OCI-LY7 (cell line): Measurements from ENCODE around the gene PTPRT. TPM values are rescaled to one million over a fixed set of nuclear protein-coding genes. Genes with fewer than 3 reads are reported as not detected.

ENCODE experiments used
- BruUV-seq: library from RNA; stranded (reverse); fragments of 400-500 nt; replicated peaks from 2 replicates; lab custom pipeline; 2021; lab: Mats Ljungman, UMichigan
- CTCF ChIA-PET: fragments of 300-600 bp; sonication (Branson Sonifier 250); formaldehyde crosslinking; loops from one replicate; lab custom pipeline; 2022; ENCODE audit warnings: antibody characterized with exemption; ENCODE audit not compliant: unreplicated experiment; lab: Charles Lee
- POLR2A ChIA-PET: fragments of 300-600 bp; sonication (Branson Sonifier 250); formaldehyde crosslinking; loops from one replicate; lab custom pipeline; 2022; ENCODE audit warnings: antibody characterized with exemption; lab: Charles Lee
- DNase-seq: peaks from one replicate; pipeline ENCODE4 v3.0.0-alpha.2; 2015; ENCODE audit warnings: low spot score
- H2AFZ ChIP-seq: fragments of 200-600 bp; sonication (generic), shearing (Covaris generic); 2 replicates; pipeline ENCODE4 v1.6.1; 2014; ENCODE audit warnings: mild to moderate bottlenecking, antibody characterized with exemption, low read length, moderate library complexity
- H3K27ac ChIP-seq: fragments of 200-600 bp; sonication (generic); 2 replicates; pipeline ENCODE4 v1.5.1; 2014; ENCODE audit warnings: mixed run types, low read depth, mild to moderate bottlenecking, moderate library complexity, low read length, inconsistent platforms; ENCODE audit not compliant: poor library complexity, severe bottlenecking
- H3K36me3 ChIP-seq: fragments of 200-600 bp; sonication (generic); 2 replicates; pipeline ENCODE4 v1.6.1; 2014; ENCODE audit warnings: mild to moderate bottlenecking, antibody characterized with exemption, low read length, moderate library complexity, mixed read lengths; ENCODE audit not compliant: insufficient read depth
- H3K4me1 ChIP-seq: fragments of 200-600 bp; sonication (generic); 2 replicates; pipeline ENCODE4 v1.5.1; 2014; ENCODE audit warnings: mild to moderate bottlenecking, low read length; ENCODE audit not compliant: insufficient read depth, poor library complexity, severe bottlenecking
- H3K4me2 ChIP-seq: fragments of 200-600 bp; sonication (generic); 2 replicates; pipeline ENCODE4 v1.6.1; 2014; ENCODE audit warnings: mild to moderate bottlenecking, low read length
- H3K4me3 ChIP-seq: fragments of 200-600 bp; sonication (generic); 2 replicates; pipeline ENCODE4 v1.5.1; 2014; ENCODE audit warnings: mild to moderate bottlenecking, low read depth, low read length; ENCODE audit not compliant: poor library complexity, severe bottlenecking
- H3K79me2 ChIP-seq: fragments of 200-600 bp; sonication (generic); 2 replicates; pipeline ENCODE4 v1.6.1; 2016; ENCODE audit warnings: low read depth, mild to moderate bottlenecking, low read length, moderate library complexity, mixed read lengths; ENCODE audit not compliant: insufficient read depth
- H3K9me2 ChIP-seq: fragments of 200-600 bp; sonication (generic); 2 replicates; pipeline ENCODE4 v1.6.1; 2016; ENCODE audit warnings: mild to moderate bottlenecking, low read length, mixed read lengths; ENCODE audit not compliant: insufficient read depth
- H3K9me3 ChIP-seq: fragments of 200-600 bp; sonication (generic); 2 replicates; pipeline ENCODE4 v1.6.1; 2014; ENCODE audit warnings: mild to moderate bottlenecking, mixed run types, low read length, mixed read lengths
- H4K20me1 ChIP-seq: fragments of 200-600 bp; sonication (generic); 2 replicates; pipeline ENCODE4 v1.6.1; 2014; ENCODE audit warnings: mild to moderate bottlenecking, antibody characterized with exemption, low read length, moderate library complexity, mixed read lengths; ENCODE audit not compliant: insufficient read depth
- EZH2phosphoT487 ChIP-seq: fragments of 200-600 bp; sonication (generic); IDR thresholded peaks from 2 replicates; pipeline ENCODE4 v1.6.1; 2018; ENCODE audit warnings: low read depth, borderline replicate concordance, mild to moderate bottlenecking, mixed run types, antibody characterized with exemption, low read length, moderate library complexity, mixed read lengths
- intact Hi-C: fragments of 100-400 bp; cut with micrococcal nuclease; formaldehyde crosslinking; loops from one replicate; pipeline ENCODE4 v1.10.0; 2022; ENCODE audit not compliant: unreplicated experiment
- total RNA-seq, 2 experiments: library from RNA; depleted of rRNA in 1 of 2; stranded (reverse); fragments of >200 nt in 1 of 2; shearing (Covaris generic) in 1 of 2; gene quantifications; 2 replicates each; pipeline ENCODE4 v1.2.3, GENCODE V29; 2014 to 2022
- TF ChIP-seq, protein P1 (sequence below): fragments of 200-600 bp; sonication (generic); conservative IDR thresholded peaks from 2 replicates; pipeline ENCODE4 v1.5.1; 2014; ENCODE audit warnings: mild to moderate bottlenecking, antibody characterized with exemption, low read length, moderate library complexity, mixed read lengths

Gene PTPRT
- total RNA-seq, 2 experiments from 2014 or later, result not detected

GRCh38 chr20:42402455-42402854, 787.3 kb downstream of the PTPRT start:
- intact Hi-C loops, result no loop called here
- POLR2A ChIA-PET, result interaction anchor here (0.8 kb wide), 1 partner anchor 15 kb away, joined by 3 read pairs; no protein-coding TSS in a partner anchor

GRCh38 chr20:42401613-42402012, 788.1 kb downstream of the PTPRT start:
- no peaks in the 10 kb centered on the region for H3K9me2 ChIP-seq
- CTCF ChIA-PET, result no interaction called here
- TF ChIP-seq, protein P1, sequence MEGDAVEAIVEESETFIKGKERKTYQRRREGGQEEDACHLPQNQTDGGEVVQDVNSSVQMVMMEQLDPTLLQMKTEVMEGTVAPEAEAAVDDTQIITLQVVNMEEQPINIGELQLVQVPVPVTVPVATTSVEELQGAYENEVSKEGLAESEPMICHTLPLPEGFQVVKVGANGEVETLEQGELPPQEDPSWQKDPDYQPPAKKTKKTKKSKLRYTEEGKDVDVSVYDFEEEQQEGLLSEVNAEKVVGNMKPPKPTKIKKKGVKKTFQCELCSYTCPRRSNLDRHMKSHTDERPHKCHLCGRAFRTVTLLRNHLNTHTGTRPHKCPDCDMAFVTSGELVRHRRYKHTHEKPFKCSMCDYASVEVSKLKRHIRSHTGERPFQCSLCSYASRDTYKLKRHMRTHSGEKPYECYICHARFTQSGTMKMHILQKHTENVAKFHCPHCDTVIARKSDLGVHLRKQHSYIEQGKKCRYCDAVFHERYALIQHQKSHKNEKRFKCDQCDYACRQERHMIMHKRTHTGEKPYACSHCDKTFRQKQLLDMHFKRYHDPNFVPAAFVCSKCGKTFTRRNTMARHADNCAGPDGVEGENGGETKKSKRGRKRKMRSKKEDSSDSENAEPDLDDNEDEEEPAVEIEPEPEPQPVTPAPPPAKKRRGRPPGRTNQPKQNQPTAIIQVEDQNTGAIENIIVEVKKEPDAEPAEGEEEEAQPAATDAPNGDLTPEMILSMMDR, result no peak
- no peak for TF ChIP-seq EZH2phosphoT487
- no peaks in the 10 kb centered on the region for H4K20me1 ChIP-seq
- POLR2A ChIA-PET, result interaction anchor here (0.8 kb wide), 1 partner anchor 16 kb away, joined by 3 read pairs; no protein-coding TSS in a partner anchor
- no TSS peak for BruUV-seq
- H3K4me2 ChIP-seq, result no peak overlapping the region
- H3K27ac ChIP-seq, result no peak overlapping the region
- DNase-seq, result no peak
- no peaks in the 10 kb centered on the region for H3K79me2 ChIP-seq
- intact Hi-C loops, result no loop called here
- H3K9me3 ChIP-seq, result no peaks in the 10 kb centered on the region
- no peak overlapping the region for H3K4me3 ChIP-seq
- no peaks in the 10 kb centered on the region for H3K36me3 ChIP-seq
- H3K4me1 ChIP-seq, result no peaks in the 10 kb centered on the region
- H2AFZ ChIP-seq, result no peak overlapping the region

More at GRCh38 chr20:42402455-42402854, 787.3 kb downstream of the PTPRT start:
- no peaks in the 10 kb centered on the region for H3K79me2 ChIP-seq
- H2AFZ ChIP-seq, result no peak overlapping the region
- no peaks in the 10 kb centered on the region for H4K20me1 ChIP-seq
- H3K4me3 ChIP-seq, result no peak overlapping the region
- no TSS peak for BruUV-seq
- TF ChIP-seq EZH2phosphoT487, result no peak
- TF ChIP-seq, protein P1, result no peak
- H3K36me3 ChIP-seq, result no peaks in the 10 kb centered on the region
- no peak for DNase-seq
- no peak overlapping the region for H3K4me2 ChIP-seq
- H3K27ac ChIP-seq, result no peak overlapping the region
- CTCF ChIA-PET, result no interaction called here
- no peaks in the 10 kb centered on the region for H3K9me3 ChIP-seq
- H3K4me1 ChIP-seq, result no peaks in the 10 kb centered on the region
- H3K9me2 ChIP-seq, result no peaks in the 10 kb centered on the region

DNA sequence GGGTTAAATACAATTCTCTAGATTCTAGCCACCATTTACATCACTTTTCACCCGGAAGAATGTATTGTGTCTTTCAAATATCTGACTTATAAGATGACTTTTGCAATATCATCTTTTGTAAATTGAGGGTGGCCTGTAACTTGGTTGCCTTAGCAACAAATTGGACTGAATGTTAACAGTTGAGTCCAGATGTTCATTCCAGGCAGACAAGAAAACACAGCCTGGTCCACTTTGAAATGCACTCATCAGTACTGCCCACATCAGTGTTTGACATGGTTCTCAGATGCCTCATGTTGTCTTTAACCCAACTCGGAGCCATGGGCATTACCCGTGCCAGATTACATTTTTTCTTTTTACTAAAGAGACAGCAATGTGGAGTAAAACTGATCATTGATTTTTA, 789.9 kb downstream of the PTPRT start:
- no TSS peak for BruUV-seq
- intact Hi-C loops, result no loop called here
- CTCF ChIA-PET, result no interaction called here
- H3K79me2 ChIP-seq, result no peaks in the 10 kb centered on the region
- TF ChIP-seq, protein P1, result no peak
- TF ChIP-seq EZH2phosphoT487, result no peak
- H3K4me2 ChIP-seq, result no peak overlapping the region
- no peaks in the 10 kb centered on the region for H3K9me2 ChIP-seq
- no peaks in the 10 kb centered on the region for H3K9me3 ChIP-seq
- no peak for DNase-seq
- POLR2A ChIA-PET, result no interaction called here
- H3K36me3 ChIP-seq, result no peaks in the 10 kb centered on the region
- H4K20me1 ChIP-seq, result no peaks in the 10 kb centered on the region
- no peak overlapping the region for H3K4me3 ChIP-seq
- no peaks in the 10 kb centered on the region for H3K4me1 ChIP-seq
- H3K27ac ChIP-seq, result no peak overlapping the region
- H2AFZ ChIP-seq, result no peak overlapping the region
